GM21367 (cell line): ENCODE data around the gene DPYSL4.
"Not testable (repeated sequence)": the region's sequence is repeated elsewhere in the genome, so short reads cannot be mapped to it uniquely, and the experiment has no call there.

Source experiments
- ATAC-seq: cut with Tn5 transposase; IDR thresholded peaks from one replicate; pipeline ENCODE4 v1.9.1; 2021; ENCODE audit not compliant: unreplicated experiment

Gene DPYSL4

DNA sequence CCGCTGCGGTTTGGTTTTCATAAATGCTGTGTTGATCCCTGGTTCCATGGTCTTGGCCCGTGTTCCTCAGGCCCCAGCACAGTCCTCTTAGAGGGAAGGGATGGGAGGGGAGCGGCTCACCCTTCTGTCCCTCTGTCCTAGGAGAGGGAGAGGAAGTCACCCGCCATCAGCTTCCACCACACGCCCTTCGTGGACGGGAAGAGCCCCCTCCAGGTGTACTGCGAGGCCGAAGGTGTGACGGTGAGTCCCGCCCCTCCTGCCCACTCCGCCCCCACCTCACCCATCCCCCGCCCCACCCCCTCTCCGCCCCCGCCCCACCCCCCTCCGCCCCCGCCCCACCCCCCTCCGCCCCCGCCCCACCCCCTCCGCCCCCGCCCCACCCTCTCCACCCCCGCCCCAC is 37.5 kb upstream of the DPYSL4 start:
- no peak for ATAC-seq

DNA sequence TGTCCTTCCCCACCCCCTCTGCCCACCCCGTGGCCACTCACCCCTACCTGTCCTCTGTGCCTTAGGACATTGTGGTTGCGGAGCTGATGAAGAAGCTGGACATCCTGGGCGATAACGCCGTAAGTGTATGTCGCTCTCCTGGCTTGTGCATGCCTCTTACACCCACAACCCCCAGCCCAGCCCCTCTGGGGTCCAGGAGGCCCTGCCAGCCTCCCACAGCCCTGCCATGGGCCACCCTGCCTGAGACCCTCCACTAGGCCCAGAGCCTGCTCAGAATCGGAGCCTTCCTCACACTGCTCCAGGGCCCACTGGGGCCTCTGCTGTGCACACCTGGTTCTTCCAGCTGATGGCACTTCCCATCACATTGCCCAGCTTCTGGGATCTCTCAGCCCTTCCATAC is 36.8 kb upstream of the DPYSL4 start:
- ATAC-seq: no peak

DNA sequence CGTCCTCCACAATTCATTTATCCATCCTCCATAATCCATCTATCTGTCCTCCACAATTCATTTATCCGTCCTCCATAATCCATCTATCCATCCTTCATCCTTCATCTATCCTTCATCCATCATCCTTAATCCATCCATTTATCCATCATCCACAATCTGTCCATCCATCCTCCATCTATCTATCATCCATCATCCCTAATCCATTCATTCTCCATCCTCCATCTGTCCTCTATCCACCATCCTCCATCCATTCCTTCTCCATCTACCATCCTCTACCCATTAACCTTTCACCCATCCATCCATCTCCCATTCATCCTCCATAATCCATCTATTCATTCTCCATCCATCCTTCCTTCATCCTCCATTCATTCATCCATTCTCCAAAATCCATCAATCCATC is 36.0 kb upstream of the DPYSL4 start:
- no peak for ATAC-seq

DNA sequence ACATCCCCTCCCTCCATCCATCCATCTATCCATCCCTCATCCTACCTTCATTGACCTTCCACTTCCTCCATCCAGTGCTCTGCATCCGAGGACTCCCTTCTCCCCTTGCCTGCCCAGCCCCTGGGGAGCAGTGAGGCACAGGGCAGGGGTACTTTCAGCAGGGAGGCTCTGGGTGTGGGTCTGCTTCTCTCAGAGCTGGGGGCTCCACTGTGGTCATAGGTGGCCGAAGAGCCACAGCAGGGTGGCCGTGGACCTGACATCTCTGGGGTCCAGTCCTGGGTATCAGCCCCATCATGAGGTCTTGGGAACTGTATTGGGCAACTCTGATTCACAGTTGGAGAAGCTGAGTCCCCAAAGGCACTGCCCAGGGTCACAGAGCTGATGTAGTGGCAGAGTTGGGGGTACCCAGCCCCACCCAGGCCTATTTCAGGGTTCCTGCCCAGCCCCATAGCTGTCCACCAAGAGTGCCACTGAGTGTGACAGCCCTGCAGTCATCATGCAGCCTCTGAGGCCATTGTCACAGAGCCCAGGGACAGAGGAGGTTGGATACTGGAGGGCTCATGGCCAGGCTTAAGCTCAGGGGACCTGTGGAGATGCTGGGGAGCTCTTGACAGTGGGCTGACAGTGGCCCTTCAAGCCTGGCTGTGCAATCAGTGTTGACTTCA is 35.3 kb upstream of the DPYSL4 start:
- no peak for ATAC-seq

DNA sequence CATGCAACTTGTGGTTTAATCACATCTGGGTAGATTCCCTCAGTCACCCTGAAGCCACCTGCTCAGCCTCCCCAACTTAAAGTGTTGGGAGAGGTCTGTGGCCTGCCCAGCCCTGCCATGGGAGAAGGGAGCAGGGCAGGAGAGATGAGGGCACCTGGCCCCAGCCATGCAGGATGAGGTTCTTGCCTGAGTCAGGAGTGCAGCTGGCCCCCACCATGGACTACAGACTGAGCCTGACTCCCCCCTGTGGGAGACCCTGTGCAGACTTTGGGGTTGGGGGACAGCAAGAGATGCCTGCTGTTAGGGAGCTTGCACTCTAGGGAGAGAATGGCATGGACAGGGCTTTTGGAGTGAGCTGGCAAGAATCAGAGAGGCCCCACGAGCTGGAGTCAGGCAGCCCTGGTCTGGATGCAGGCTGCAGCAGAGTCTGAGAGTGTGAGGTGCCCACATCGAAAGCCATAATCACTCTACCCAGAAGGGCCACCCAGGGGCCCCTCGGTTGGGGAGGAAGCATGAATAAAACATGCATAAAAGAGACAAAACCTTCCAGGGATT is 34.7 kb upstream of the DPYSL4 start:
- ATAC-seq: no peak

DNA sequence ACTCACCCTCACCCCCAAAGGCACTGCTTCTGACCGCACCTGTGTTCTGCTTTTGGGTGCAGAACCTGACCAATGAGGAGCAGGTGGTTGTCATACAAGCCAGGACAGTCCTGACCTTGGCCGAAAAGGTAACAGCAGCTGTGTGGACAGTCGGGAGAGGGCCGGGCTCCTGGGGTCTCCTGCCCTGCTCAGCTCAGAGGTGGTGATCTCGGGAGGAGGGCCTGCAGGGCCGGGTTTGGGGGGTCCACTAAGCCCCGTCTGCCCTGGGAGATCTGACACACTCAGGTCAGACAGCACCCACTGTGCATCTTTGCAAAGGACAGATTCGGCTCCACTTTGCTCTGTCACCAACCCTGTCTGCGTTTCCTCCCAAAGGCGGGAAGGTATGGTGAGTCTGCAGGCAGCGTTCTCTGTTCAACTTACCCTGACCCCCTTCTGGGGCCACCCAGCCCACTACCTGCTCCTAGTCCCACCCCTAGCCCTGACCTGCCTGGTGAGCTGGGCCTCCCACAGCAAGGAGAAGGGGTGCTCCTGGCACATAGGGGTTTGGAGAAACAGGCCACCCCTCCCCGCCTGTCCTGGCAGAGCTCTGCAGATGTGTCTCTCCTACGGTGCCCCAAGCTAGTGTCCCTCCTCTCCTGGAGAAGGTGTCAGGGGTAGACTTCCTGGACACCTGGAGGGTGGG is 33.7 kb upstream of the DPYSL4 start:
- ATAC-seq: no peak

DNA sequence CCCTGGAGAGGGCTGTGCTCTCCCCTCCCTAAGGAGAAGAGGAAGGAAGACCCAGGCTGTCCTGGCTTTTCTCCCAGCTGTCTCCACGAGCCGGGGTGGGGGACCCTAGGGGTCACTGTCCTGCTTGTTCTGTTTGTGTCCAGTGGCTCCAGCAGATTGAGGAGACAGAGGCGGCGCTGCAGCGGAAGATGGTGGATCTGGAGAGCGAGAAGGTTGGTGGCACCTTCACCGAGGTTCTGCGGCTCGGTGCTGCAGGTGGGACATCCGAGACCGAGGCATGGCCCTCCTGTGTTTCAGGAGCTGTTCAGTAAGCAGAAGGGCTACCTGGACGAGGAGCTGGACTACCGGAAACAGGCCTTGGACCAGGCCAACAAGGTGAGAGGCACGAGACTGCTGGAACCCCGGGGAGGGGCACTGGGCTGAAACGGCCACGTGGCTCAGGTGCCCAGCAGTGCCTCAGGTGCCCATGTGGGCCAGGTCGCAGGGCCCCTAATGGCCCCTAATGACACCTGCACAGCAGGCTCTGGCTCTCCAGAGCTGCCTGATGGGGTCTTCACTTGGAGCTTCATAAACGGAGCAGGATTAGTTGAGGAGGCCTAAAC is 33.0 kb upstream of the DPYSL4 start:
- no peak for ATAC-seq

DNA sequence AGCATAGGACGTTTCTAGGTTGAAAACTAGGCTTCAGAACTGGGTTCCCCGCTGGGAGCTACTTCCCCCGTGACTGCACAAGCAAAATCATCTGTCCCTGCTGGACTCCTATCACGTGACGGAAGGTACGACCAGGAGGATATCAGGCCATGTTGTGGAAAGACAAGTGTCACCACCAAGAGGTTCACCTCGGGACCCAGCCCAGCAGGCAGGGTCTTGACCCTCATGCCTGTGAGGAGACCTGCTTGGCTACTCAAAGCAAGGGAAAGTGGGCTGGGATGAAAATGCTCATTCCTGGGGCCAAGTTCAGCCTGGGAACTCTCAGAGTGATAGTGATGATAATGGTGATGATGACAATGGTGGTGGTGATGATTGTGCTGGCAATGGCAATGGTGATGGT is 32.3 kb upstream of the DPYSL4 start:
- no peak for ATAC-seq

DNA sequence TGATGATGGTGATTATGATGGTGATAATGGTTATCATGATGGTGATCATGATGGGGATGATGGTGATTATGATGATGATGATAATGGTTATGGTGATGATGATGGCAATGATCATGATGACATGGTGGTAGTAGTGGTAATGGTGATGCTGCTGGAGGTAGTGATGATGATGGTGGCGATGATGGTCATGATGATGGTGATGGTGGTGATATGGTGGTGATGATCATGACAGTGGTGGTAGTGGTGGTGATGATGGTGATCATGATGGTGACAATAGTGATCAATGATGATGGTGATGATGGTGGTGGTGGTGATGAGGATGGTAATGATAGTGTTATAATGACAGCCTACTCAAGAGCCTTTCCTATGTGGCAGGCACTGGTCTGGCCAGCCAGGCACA is 31.8 kb upstream of the DPYSL4 start:
- ATAC-seq: no peak

DNA sequence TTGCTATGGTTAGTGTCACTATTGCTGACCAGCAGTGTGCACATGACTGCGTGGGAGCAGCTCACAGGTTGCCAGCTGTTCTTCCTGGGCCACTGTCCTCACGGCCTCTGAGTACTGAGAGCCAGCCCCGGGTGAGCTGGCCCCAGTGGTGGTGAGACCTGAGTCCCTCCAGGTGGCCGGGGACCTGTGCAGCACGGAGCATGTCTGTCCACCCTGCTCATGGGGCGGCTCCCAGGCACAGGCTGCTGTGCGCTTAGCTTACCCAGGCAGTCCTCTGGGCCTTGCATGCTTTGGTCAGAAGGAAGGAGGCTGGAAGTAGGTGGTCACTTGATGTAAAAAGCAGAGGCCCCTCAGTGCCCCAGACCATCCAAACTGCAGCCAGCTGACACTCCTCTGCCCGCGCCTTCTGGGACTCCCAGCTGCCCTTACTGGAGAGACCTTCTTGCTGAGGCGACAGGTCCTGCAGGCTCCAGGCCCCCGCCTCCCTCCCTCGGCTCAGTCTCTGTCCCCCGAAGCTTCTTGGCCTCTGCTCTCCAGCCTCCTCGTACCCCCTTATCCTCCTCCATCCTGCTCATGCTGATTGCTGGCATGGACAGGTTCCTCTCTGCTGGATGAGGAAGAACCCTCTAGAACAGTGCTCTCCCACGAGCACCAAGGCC is 30.9 kb upstream of the DPYSL4 start:
- ATAC-seq: no peak

DNA sequence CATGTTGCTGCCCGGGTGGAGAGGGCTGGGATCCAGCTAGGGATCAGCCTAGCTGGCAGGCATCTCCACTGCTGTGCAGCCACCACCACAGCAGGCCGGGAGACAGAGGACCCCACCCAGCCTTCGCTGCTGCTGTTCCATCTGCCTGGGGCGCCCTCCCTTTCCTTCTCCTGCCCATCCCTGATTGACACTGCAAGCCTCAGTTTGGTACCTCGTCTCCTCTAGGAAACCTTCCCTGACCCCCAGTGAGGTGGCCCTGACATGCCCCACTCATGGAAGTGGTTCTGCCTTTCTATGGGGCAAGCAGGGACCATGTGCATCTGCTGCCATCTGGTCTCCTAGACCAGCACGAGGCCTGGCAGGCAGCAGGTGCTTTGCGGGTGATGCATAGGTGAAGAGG is 30.4 kb upstream of the DPYSL4 start:
- no peak for ATAC-seq

DNA sequence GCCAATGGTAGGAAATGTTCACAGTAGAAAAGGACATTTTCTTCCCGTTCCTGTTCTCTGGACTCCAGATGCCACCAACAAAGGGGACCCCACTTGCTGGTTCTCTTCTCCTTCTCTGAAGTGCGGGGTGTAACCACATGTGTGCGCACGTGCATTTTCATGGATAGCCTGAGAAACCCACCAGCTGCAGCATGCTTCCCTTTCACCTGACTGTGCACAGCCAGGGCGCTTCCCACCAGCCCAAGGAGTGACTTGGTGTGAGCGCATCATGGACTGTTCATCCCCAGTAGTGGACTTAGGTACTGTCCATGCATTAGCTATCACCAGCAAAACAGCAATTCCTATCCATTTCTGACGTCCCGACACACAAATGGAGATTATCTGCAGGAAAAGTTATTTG is 29.6 kb upstream of the DPYSL4 start:
- no peak for ATAC-seq

DNA sequence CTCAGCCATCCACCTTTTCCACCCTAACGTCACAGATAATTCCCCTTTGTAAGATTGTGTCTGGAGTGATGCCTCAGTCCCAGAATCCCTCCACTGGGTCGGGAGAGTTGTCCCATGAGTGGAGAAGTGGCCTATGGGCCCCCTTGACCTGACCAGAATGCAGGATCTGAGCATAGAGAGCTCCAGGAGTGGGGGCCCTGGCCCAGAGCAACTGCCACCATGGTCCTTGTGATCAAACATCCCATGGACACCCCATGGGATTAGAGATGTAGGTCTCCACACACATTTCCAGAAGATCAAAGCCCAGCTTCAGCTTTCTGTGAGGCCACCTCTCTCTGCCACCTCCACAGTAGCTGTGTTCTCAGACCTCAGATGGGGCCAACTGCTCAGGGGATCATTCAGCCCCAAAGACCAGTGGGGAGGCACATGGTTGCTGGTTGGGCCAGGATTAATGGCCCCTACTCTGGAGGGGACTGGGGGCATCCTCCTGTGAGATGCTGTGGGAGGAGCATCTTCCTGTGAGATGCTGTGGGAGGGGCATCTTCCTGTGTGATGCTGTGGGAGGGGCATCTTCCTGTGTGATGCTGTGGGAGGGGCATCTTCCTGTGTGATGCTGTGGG is 28.5 kb upstream of the DPYSL4 start:
- no peak for ATAC-seq

DNA sequence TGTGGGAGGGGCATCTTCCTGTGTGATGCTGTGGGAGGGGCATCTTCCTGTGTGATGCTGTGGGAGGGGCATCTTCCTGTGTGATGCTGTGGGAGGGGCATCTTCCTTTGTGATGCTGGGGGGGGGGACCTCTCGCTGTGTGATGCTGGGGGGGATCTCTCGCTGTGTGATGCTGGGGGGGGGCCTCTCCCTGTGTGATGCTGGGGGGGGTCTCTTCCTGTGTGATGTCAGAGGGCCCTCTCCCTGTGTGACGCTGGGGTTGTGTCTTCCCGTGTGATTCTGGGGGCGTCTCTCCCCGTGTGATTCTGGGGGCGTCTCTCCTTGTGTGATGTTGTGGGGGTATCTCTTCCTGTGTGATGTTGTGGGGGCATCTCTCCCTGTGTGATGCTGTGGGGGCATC is 27.9 kb upstream of the DPYSL4 start:
- no peak for ATAC-seq

DNA sequence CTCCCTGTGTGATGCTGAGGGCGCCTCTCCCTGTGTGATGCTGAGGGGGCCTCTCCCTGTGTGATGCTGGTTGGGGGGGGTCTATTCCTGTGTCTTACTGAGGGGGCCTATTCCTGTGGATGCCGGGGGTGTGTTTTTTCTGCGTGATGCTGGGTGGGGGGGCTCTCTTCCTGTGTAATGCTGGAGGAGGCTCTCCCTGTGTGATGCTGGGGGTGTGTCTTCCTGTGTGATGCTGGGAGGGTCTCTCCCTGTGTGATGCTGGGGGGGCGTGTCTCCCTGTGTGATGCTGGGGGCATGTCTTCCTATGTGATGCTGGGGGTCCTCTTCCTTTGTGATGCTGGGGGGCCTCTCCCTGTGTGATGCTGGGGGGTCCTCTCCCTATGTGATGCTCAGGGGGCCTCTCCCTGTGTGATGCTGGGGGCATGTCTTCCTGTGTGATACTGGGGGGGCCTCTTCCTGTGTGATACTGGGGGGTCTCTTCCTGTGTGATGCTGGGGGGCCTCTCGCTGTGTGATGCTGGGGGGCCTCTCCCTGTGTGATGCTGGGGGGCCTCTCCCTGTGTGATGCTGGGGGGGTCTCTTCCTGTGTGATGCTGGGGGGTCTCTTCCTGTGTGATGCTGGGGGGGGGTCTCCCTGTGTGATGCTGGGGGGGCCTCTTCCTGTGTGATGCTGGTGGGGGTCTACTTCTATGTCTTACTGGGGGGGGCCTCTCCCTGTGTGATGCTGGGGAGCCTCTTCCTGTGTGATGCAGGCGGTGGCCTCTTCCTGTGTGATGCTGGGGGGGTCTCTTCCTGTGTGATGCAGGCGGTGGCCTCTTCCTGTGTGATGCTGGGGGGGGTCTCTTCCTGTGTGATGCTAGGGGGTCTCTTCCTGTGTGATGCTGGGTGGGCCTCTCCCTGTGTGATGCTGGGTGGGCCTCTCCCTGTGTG is 27.2 kb upstream of the DPYSL4 start:
- not testable (repeated sequence) for ATAC-seq

DNA sequence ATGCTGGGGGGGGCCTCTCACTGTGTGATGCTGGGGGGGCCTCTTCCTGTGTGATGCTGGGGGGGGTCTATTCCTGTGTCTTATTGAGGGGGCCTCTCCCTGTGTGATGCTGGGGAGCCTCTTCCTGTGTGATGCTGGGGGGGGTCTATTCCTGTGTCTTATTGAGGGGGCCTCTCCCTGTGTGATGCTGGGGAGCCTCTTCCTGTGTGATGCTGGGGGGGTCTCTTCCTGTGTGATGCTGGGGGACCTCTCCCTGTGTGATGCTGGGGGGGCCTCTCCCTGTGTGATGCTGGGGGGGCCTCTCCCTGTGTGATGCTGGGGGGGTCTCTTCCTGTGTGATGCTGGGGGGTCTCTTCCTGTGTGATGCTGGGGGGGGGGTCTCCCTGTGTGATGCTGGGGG is 26.5 kb upstream of the DPYSL4 start:
- not testable (repeated sequence) for ATAC-seq

DNA sequence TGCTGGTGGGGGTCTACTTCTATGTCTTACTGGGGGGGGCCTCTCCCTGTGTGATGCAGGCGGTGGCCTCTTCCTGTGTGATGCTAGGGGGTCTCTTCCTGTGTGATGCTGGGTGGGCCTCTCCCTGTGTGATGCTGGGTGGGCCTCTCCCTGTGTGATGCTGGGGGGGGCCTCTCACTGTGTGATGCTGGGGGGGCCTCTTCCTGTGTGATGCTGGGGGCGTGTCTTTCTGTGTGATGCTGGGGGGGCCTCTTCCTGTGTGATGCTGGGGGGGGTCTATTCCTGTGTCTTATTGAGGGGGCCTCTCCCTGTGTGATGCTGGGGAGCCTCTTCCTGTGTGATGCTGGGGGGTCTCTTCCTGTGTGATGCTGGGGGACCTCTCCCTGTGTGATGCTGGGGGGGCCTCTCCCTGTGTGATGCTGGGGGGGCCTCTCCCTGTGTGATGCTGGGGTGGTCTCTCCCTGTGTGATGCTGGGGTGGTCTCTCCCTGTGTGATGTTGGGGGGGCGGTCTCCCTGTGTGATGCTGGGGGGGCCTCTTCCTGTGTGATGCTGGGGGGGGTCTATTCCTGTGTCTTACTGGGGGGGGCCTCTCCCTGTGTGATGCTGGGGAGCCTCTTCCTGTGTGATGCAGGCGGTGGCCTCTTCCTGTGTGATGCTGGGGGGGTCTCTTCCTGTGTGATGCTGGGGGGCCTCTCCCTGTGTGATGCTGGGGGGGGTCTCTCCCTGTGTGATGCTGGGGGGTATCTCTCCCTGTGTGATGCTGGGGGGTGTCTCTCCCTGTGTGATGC is 25.7 kb upstream of the DPYSL4 start:
- ATAC-seq: not testable (repeated sequence)

DNA sequence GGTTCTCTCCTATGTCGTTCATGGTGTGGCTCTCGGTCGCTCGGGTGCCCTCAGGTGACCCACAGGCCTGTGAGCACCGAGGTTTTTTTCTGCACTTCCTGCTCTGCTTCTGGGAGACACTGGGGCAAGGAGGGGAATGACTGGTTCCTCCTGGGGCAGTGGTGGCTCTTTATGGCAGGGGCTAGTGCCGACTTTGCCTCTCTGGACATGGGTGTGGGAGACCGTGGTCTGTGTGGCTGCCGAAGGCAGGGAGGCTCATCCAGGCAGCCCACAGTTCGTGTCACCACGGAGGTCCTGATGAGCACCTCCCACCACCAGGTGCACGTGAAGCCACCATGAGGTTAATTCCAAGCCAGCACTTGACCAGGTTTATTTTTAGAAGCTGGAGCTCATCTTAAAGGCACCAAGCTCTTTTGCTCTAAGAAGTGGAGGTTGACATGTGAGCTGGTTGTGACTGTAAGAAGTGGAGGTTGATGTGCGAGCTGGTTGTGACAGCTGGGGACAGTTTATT is 24.7 kb upstream of the DPYSL4 start:
- ATAC-seq: peak; percentile 43

DNA sequence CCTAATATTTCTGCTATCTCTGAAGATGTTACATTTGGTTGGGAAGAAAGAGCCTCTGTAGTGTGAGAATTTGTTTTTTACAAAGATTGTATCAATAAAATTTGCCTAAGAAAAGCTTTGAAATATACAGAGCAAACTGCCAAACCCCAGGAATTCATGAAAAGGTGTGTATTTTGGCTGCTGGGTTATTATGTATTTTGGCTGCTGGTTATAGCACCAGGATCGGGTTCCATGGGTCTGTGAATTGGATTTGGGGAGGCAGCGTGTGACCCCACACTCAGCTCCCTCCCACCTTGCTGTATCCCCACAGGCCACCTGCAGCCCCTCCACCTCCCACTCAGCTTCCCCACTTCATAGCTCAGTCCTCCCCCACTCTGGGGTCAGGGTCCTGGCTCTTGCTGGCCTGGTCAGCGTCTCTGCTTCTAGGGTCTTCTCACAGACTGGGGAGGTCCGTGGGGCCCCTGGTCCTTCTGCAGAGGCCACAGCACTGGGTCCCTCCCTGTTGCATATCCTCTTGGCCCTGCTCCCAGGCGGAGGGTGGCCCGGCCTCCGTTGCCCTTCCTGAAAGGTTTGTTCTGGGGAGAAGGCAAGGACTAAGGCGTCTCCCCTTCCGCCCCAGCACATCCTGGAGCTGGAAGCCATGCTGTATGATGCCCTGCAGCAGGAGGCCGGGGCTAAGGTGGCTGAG is 24.0 kb upstream of the DPYSL4 start:
- ATAC-seq: no peak
